Nephron (organoid): Measurements from ENCODE around the gene OCA2.

Experiments
- H3K27ac Mint-ChIP-seq, 3 experiments: 2 replicates each; pipeline ENCODE4 v1.8.0; 2020; ENCODE audit warnings: mixed read lengths in 3 of 3, mild to moderate bottlenecking in 2 of 3, moderate library complexity in 1 of 3
- H3K27me3 Mint-ChIP-seq: 2 replicates; pipeline ENCODE4 v1.8.0; 2021; ENCODE audit warnings: low read depth, mild to moderate bottlenecking, moderate library complexity, mixed read lengths
- H3K36me3 Mint-ChIP-seq: 2 replicates; pipeline ENCODE4 v1.8.0; 2020; ENCODE audit warnings: low read depth, mixed read lengths
- H3K4me1 Mint-ChIP-seq: 2 replicates; pipeline ENCODE4 v1.8.0; 2020; ENCODE audit warnings: mixed read lengths
- H3K4me3 Mint-ChIP-seq, 3 experiments: 2 replicates each; pipeline ENCODE4 v1.8.0; 2020; ENCODE audit warnings: mild to moderate bottlenecking in 3 of 3, mixed read lengths in 3 of 3, moderate library complexity in 2 of 3
- H3K9me3 Mint-ChIP-seq: 2 replicates; pipeline ENCODE4 v1.8.0; 2020; ENCODE audit warnings: mixed read lengths
- TF ChIP-seq, protein P1 (sequence below), 3 experiments: fragments of 200-600 bp; sonication (generic); IDR thresholded peaks; one replicate each; pipeline ENCODE4 v1.5.0; 2021; ENCODE audit warnings: antibody characterized with exemption in 3 of 3; ENCODE audit not compliant: unreplicated experiment in 3 of 3

Gene OCA2

DNA sequence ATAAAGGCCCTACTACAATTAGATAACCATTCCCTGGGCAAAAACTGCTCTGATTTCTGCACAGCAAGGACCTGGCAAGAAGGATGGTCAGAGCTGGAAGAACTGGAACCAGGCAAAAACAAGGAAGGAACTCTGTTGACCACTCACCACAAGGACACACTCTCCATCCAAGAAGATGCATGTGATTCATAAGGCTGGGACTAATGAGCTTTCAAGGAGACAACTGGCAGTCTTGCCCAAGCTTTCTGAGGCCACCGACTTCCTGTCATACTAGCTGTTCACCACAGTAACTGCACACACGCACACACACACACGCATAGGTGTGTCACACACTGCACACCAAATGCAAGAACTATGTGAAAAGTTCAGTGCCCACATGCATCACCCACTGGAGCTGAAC lies 256.6 kb downstream of the OCA2 start:
- TF ChIP-seq, protein P1, sequence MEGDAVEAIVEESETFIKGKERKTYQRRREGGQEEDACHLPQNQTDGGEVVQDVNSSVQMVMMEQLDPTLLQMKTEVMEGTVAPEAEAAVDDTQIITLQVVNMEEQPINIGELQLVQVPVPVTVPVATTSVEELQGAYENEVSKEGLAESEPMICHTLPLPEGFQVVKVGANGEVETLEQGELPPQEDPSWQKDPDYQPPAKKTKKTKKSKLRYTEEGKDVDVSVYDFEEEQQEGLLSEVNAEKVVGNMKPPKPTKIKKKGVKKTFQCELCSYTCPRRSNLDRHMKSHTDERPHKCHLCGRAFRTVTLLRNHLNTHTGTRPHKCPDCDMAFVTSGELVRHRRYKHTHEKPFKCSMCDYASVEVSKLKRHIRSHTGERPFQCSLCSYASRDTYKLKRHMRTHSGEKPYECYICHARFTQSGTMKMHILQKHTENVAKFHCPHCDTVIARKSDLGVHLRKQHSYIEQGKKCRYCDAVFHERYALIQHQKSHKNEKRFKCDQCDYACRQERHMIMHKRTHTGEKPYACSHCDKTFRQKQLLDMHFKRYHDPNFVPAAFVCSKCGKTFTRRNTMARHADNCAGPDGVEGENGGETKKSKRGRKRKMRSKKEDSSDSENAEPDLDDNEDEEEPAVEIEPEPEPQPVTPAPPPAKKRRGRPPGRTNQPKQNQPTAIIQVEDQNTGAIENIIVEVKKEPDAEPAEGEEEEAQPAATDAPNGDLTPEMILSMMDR (IDR thresholded peaks at IDR 0.05; ENCODE audit: unreplicated experiment in 3 of 3): no peak
- Mint-ChIP-seq H3K27me3 (no peaks in the 10 kb centered on the region), H3K4me3 (no peak overlapping the region), H3K27ac (no peak overlapping the region), H3K36me3 (no peaks in the 10 kb centered on the region), H3K9me3 (no peaks in the 10 kb centered on the region), H3K4me1 (peaks cover 7% of the 10 kb centered on the region)

DNA sequence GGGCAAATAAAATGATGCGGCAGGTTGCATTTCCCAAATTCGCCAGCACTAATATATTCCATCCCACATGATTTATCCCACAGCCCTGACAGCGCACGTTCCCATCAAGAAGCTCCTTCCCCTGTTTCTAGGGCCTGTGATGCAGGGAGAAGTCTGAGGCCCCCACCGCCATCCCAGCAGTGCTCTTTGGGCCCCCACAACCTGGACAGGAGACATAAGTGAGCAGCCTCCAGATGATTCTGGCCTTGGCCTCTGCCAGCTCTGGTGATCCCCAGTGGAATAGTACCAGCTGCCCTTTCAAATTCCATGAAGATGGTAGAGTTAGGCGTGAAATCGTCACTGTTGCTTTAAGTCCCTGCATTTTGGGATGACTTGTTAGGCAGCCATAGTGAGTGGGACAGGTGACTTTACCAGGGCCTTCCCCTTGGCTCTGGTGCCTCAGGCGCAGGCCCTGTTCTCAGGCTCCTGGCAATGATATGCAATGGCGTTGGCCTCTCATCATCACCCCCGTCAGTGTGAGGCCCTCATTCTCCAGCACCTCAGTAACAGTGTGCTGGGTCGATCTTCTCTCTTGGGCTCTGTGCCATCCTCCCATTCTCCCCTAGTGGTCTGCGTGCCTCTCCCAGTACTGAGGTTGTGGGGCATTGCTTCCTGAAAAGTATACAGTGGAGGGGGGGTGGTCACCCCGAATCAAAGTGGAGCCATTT lies 263.7 kb downstream of the OCA2 start:
- Mint-ChIP-seq H3K36me3 (no peaks in the 10 kb centered on the region), H3K27me3 (no peaks in the 10 kb centered on the region), H3K4me1 (peaks cover 11% of the 10 kb centered on the region), H3K4me3 (no peak overlapping the region), H3K9me3 (no peaks in the 10 kb centered on the region), H3K27ac (no peak overlapping the region)
- TF ChIP-seq, protein P1 (IDR thresholded peaks at IDR 0.05; ENCODE audit: unreplicated experiment in 3 of 3): no peak

DNA sequence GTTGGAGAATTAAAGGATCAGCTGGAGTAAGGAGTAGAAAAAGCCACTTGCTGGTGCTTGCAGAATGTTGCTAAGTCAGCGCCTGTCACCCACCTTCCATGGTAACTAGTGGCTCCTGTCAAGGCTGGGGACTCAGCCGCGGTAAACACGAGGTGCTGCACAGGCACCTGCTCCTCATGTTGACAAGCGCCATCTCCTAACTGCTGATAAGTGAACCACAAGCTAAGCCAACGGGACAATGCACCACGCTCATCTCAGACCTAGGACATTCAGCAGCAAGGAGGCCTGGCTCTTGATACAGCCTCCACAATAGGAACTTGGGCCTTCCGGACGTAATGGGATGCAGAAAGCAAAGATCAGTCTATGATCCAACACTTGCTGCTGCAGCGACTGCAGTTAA lies 264.4 kb downstream of the OCA2 start:
- TF ChIP-seq, protein P1 (IDR thresholded peaks at IDR 0.05; ENCODE audit: unreplicated experiment in 3 of 3): no peak
- Mint-ChIP-seq H3K4me1 (peaks cover 11% of the 10 kb centered on the region), H3K27me3 (no peaks in the 10 kb centered on the region), H3K27ac (no peak overlapping the region), H3K36me3 (no peaks in the 10 kb centered on the region), H3K9me3 (no peaks in the 10 kb centered on the region), H3K4me3 (no peak overlapping the region)

DNA sequence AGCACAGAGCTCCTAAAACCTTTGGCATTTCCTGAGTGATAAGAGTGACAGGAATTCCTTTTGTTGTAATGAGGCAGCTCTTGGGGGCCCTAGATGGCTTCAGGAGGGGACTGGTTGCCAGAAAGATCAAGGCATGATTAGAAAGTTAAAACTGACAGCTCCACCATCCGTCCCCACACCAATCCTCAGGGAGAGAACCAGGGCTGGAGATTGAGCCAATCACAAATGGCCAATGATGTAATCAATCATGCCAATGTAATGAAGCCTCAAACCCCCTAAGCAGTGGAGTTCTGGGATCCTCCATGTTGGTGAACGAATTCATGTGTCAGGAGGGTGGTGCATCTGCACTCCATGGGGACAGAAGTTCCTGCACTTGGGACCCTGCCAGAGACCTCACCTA lies 265.1 kb downstream of the OCA2 start:
- H3K4me3 Mint-ChIP-seq: no peak overlapping the region
- no peaks in the 10 kb centered on the region for H3K36me3 Mint-ChIP-seq
- H3K27ac Mint-ChIP-seq: no peak overlapping the region
- no peaks in the 10 kb centered on the region for H3K27me3 Mint-ChIP-seq
- TF ChIP-seq, protein P1 (IDR thresholded peaks at IDR 0.05; ENCODE audit: unreplicated experiment in 3 of 3): no peak
- H3K9me3 Mint-ChIP-seq: no peaks in the 10 kb centered on the region
- H3K4me1 Mint-ChIP-seq: peaks cover 11% of the 10 kb centered on the region

DNA sequence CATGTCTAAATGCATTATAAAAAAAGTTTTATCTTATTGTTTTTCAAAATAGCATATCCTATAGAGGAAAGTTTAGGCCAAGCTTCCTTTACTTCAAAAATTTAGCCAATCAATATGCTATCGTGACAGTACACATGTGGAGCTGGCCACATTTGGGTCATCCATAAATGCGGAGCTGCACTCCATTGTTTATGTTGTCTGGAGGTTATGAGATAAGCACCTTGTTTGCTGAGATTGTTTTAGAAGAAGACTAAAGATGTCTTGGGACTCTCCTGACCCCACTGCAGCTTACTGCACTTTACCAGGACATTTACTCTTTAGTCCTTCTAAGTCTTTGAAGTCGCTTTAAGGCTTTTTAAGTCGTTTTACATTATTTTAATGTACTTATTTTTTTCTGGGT lies 265.9 kb downstream of the OCA2 start:
- no peak overlapping the region for H3K4me3 Mint-ChIP-seq
- no peak overlapping the region for H3K27ac Mint-ChIP-seq
- H3K27me3 Mint-ChIP-seq: no peaks in the 10 kb centered on the region
- H3K4me1 Mint-ChIP-seq: peaks cover 11% of the 10 kb centered on the region
- H3K9me3 Mint-ChIP-seq: no peaks in the 10 kb centered on the region
- TF ChIP-seq, protein P1 (IDR thresholded peaks at IDR 0.05; ENCODE audit: unreplicated experiment in 3 of 3): no peak
- H3K36me3 Mint-ChIP-seq: no peaks in the 10 kb centered on the region

DNA sequence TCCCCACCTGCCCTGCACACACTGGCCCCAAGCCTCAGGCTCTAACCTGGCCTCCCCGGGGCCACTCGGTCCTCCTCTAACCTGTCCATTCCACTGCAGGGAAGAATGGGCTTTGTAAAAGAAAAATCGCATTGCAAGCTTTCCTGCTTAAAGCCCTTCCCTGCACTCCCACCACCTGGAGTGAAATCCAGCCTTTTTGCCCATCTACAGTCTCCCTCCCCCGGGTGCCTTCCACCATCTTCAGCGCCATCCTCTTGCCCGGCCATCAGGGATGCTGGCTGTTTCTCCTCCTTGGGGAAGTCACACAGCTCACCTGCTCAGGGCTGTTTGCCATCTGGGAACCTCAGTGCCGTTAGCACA lies 266.9 kb downstream of the OCA2 start:
- Mint-ChIP-seq H3K9me3 (no peaks in the 10 kb centered on the region), H3K27me3 (no peaks in the 10 kb centered on the region), H3K4me3 (no peak overlapping the region), H3K36me3 (no peaks in the 10 kb centered on the region), H3K27ac (no peak overlapping the region), H3K4me1 (peaks cover 2% of the 10 kb centered on the region)
- TF ChIP-seq, protein P1 (IDR thresholded peaks at IDR 0.05; ENCODE audit: unreplicated experiment in 3 of 3): no peak
